IPS DF 4.7 (cell line): Measurements from ENCODE around the gene ZNF681.
"Not testable (repeated sequence)": the region's sequence is repeated elsewhere in the genome, so short reads cannot be mapped to it uniquely, and the experiment has no call there.

Experiments used
- DNase-seq: peaks from one replicate; pipeline ENCODE4 v3.0.0-alpha.2; 2013; ENCODE audit warnings: low spot score; ENCODE audit errors: extremely low read depth

The ZNF681 gene

DNA sequence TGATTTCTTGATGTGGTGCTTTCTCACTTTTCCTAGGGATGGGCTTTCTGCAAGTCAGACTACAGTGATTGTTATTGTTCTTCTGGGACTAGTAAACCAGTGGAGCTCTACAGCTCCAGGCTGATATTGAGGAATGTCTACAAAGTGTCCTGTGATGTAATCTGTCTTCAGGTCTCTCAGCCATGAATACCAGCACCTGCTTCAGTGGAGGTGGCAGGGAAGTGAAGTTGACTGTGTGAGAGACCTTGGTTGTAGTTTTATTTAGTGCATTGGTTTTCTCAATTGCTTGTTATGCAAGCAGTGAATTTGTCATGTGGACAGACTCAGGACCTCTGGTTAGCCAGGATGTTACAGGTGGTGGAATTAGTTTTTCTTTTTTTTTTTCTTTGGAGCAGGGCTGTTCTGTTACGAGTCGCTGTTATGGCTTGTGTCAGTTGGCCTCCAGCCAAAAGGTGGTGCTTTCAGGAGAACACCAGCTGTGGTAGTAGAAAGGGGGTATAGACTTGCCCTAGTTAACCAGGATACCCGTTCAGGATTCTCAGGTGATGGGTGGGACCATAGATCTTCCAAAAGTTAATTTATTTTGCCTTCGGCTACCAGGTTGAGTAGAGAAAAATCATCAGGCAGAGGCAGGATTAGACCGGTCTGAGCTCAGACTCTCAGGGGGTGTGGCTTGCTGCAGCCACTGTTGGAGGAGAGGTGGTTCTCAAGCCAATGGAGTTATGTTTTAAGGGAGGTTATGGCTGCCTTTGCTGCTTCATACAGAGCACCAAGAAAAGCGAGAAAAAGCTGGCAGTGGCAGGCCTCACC, 59.8 kb downstream of the ZNF681 start:
- no peak for DNase-seq

DNA sequence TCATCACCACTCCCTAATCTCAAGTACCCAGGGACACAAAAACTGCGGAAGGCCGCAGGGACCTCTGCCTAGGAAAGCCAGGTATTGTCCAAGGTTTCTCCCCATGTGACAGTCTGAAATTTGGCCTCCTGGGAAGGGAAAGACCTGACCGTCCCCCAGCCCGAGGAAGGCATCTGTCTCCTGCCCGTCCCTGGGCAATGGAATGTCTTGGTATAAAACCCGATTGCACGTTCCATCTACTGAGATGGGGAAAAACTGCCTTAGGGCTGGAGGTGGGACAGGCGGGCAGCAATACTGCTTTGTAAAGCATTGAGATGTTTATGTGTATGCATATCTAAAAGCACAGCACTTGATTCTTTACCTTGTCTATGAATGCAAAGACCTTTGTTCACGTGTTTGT, 65.8 kb downstream of the ZNF681 start:
- not testable (repeated sequence) for DNase-seq
